ENCODE results near the gene PCYOX1L.

GRCh38 chr5:149416987-149417710 lies 59.3 kb downstream of the PCYOX1L start:
- TF ChIP-seq, protein P1, sequence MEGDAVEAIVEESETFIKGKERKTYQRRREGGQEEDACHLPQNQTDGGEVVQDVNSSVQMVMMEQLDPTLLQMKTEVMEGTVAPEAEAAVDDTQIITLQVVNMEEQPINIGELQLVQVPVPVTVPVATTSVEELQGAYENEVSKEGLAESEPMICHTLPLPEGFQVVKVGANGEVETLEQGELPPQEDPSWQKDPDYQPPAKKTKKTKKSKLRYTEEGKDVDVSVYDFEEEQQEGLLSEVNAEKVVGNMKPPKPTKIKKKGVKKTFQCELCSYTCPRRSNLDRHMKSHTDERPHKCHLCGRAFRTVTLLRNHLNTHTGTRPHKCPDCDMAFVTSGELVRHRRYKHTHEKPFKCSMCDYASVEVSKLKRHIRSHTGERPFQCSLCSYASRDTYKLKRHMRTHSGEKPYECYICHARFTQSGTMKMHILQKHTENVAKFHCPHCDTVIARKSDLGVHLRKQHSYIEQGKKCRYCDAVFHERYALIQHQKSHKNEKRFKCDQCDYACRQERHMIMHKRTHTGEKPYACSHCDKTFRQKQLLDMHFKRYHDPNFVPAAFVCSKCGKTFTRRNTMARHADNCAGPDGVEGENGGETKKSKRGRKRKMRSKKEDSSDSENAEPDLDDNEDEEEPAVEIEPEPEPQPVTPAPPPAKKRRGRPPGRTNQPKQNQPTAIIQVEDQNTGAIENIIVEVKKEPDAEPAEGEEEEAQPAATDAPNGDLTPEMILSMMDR (conservative IDR thresholded peaks at IDR 0.05; ENCODE audit: low read depth in 2 of 2): no peak
- no peak for TF ChIP-seq CREB1 (CRISPR knock-in tag; IDR thresholded peaks at IDR 0.05; ENCODE audit: low read depth)
- TF ChIP-seq POLR2AphosphoS5 (IDR thresholded peaks at IDR 0.05; ENCODE audit: low read depth): no peak
- TF ChIP-seq, protein P2, sequence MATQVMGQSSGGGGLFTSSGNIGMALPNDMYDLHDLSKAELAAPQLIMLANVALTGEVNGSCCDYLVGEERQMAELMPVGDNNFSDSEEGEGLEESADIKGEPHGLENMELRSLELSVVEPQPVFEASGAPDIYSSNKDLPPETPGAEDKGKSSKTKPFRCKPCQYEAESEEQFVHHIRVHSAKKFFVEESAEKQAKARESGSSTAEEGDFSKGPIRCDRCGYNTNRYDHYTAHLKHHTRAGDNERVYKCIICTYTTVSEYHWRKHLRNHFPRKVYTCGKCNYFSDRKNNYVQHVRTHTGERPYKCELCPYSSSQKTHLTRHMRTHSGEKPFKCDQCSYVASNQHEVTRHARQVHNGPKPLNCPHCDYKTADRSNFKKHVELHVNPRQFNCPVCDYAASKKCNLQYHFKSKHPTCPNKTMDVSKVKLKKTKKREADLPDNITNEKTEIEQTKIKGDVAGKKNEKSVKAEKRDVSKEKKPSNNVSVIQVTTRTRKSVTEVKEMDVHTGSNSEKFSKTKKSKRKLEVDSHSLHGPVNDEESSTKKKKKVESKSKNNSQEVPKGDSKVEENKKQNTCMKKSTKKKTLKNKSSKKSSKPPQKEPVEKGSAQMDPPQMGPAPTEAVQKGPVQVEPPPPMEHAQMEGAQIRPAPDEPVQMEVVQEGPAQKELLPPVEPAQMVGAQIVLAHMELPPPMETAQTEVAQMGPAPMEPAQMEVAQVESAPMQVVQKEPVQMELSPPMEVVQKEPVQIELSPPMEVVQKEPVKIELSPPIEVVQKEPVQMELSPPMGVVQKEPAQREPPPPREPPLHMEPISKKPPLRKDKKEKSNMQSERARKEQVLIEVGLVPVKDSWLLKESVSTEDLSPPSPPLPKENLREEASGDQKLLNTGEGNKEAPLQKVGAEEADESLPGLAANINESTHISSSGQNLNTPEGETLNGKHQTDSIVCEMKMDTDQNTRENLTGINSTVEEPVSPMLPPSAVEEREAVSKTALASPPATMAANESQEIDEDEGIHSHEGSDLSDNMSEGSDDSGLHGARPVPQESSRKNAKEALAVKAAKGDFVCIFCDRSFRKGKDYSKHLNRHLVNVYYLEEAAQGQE (IDR thresholded peaks at IDR 0.05; ENCODE audit: unreplicated experiment): no peak
- no peak for TF ChIP-seq ETS1 (IDR thresholded peaks at IDR 0.05)
- no peak for TF ChIP-seq EZH2phosphoT487 (IDR thresholded peaks at IDR 0.05; ENCODE audit: unreplicated experiment)
- TF ChIP-seq EZH2 (IDR thresholded peaks at IDR 0.05; ENCODE audit: low read depth, unreplicated experiment): no peak
- TF ChIP-seq JUNB (IDR thresholded peaks at IDR 0.05; ENCODE audit: unreplicated experiment): no peak
- TF ChIP-seq NANOG (IDR thresholded peaks at IDR 0.05; ENCODE audit: borderline replicate concordance): no peak
- no peak for TF ChIP-seq ZNF462 (CRISPR knock-in tag; IDR thresholded peaks at IDR 0.05)
- no peak for TF ChIP-seq ZNF331 (CRISPR knock-in tag; IDR thresholded peaks at IDR 0.05; ENCODE audit: low read depth)
- TF ChIP-seq ZNF114 (CRISPR knock-in tag; IDR thresholded peaks at IDR 0.05): no peak

All from GM23338 (cell line).